Measurements from ENCODE around the gene ACSF3. TPM values are rescaled to one million over a fixed set of nuclear protein-coding genes. Genes with fewer than 3 reads are reported as not detected.

Gene ACSF3
- total RNA-seq, 1 experiment from 2014 or later = 74.5 TPM

- Histone ChIP-seq H3K9me3 (ENCODE audit: control insufficient read depth in 1 of 2, insufficient read depth in 1 of 2, low read depth in 1 of 2, low read length in 2 of 2) (peaks cover 0 to 15% of the 10 kb centered on the region in 2 experiments; a peak in 1 of 4 replicates), H3K4me3 (replicated peaks in 1 of 2; ENCODE audit: low read depth in 1 of 2, low read length in 2 of 2) (no peak overlapping the region), H3K36me3 (ENCODE audit: control insufficient read depth in 1 of 2, insufficient read depth in 2 of 2, low read length in 2 of 2) (no peaks in the 10 kb centered on the region), H2AFZ (ENCODE audit: low read depth, low read length, poor library complexity, severe bottlenecking) (no peak overlapping the region), H4K20me1 (ENCODE audit: insufficient read depth) (no peaks in the 10 kb centered on the region), H3K9ac (ENCODE audit: low read length) (no peak overlapping the region), H3K79me2 (ENCODE audit: insufficient read depth, low read length) (no peaks in the 10 kb centered on the region), H3K27me3 (ENCODE audit: insufficient read depth, low read length) (no peaks in the 10 kb centered on the region), H3K27ac (ENCODE audit: low read depth, low read length) (no peak overlapping the region; the same call in 1 of the 2 replicates), H3K9me2 (ENCODE audit: insufficient read depth) (no peaks in the 10 kb centered on the region), H3K4me1 (ENCODE audit: control insufficient read depth in 1 of 2, insufficient read depth in 2 of 2, low read length in 2 of 2) (no peaks in the 10 kb centered on the region; a peak in 1 of 4 replicates), H3K4me2 (ENCODE audit: low read length) (no peak overlapping the region)
- TF ChIP-seq SRF (IDR thresholded peaks at IDR 0.05; ENCODE audit: low read depth) (no peak), ELF1 (IDR thresholded peaks at IDR 0.05; ENCODE audit: borderline replicate concordance, low read depth) (no peak), FOSL1 (IDR thresholded peaks at IDR 0.05; ENCODE audit: low read depth) (no peak), CEBPB (IDR thresholded peaks at IDR 0.05; ENCODE audit: low read depth) (no peak), EGR1 (IDR thresholded peaks at IDR 0.05; ENCODE audit: low read depth) (no peak), RAD21 (IDR thresholded peaks at IDR 0.05; ENCODE audit: low read depth) (no peak), TCF7L2 (IDR thresholded peaks at IDR 0.05; ENCODE audit: borderline replicate concordance, extremely low read depth, insufficient read depth, insufficient read length) (no peak), CBX3 (IDR thresholded peaks at IDR 0.05; ENCODE audit: low read depth) (no peak), EZH2phosphoT487 (IDR thresholded peaks at IDR 0.05; ENCODE audit: borderline replicate concordance) (no peak), YY1 (IDR thresholded peaks at IDR 0.05; ENCODE audit: extremely low read depth, insufficient replicate concordance, low read depth, low read length) (no peak), ZBTB33 (IDR thresholded peaks at IDR 0.05; ENCODE audit: extremely low read depth, insufficient replicate concordance, low read length) (no peak), SP1 (IDR thresholded peaks at IDR 0.05; ENCODE audit: low read depth) (no peak), ZFX (IDR thresholded peaks at IDR 0.05) (no peak), EZH2 (IDR thresholded peaks at IDR 0.05) (no peak), POLR2A (IDR thresholded peaks at IDR 0.05; ENCODE audit: borderline replicate concordance, extremely low read depth, insufficient read depth, insufficient read length) (no peak), JUND (IDR thresholded peaks at IDR 0.05) (no peak), CTCF (IDR thresholded peaks at IDR 0.05 in 2 of 3, conservative IDR thresholded peaks at IDR 0.05 in 1 of 3; ENCODE audit: borderline replicate concordance in 1 of 3, insufficient read depth in 1 of 3, low read depth in 2 of 3, low read length in 2 of 3) (no peak)
- TF ChIP-seq, protein P1, sequence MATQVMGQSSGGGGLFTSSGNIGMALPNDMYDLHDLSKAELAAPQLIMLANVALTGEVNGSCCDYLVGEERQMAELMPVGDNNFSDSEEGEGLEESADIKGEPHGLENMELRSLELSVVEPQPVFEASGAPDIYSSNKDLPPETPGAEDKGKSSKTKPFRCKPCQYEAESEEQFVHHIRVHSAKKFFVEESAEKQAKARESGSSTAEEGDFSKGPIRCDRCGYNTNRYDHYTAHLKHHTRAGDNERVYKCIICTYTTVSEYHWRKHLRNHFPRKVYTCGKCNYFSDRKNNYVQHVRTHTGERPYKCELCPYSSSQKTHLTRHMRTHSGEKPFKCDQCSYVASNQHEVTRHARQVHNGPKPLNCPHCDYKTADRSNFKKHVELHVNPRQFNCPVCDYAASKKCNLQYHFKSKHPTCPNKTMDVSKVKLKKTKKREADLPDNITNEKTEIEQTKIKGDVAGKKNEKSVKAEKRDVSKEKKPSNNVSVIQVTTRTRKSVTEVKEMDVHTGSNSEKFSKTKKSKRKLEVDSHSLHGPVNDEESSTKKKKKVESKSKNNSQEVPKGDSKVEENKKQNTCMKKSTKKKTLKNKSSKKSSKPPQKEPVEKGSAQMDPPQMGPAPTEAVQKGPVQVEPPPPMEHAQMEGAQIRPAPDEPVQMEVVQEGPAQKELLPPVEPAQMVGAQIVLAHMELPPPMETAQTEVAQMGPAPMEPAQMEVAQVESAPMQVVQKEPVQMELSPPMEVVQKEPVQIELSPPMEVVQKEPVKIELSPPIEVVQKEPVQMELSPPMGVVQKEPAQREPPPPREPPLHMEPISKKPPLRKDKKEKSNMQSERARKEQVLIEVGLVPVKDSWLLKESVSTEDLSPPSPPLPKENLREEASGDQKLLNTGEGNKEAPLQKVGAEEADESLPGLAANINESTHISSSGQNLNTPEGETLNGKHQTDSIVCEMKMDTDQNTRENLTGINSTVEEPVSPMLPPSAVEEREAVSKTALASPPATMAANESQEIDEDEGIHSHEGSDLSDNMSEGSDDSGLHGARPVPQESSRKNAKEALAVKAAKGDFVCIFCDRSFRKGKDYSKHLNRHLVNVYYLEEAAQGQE (IDR thresholded peaks at IDR 0.05; ENCODE audit: low read depth) = no peak
- TF ChIP-seq, protein P2, sequence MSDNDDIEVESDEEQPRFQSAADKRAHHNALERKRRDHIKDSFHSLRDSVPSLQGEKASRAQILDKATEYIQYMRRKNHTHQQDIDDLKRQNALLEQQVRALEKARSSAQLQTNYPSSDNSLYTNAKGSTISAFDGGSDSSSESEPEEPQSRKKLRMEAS (IDR thresholded peaks at IDR 0.05) = no peak
- no peak for ATAC-seq
- ChIA-PET POLR2A (no interaction called here), CTCF (interaction anchor here (0.6 kb wide), 1 partner anchor 52 kb away, joined by 3 read pairs; no protein-coding TSS in a partner anchor), RAD21 (ENCODE audit: low non-redundant PET in 1 of 2, low total read pairs in 2 of 2, uncharacterized antibody in 2 of 2, unreplicated experiment in 2 of 2) (no interaction called here)
- intact Hi-C loops (cut with micrococcal nuclease) = no loop called here
- BruUV-seq (replicated peaks) = no TSS peak
- DNase-seq (ENCODE audit: low read depth, low spot score) = no peak
Observed at GRCh38 chr16:89159850-89160354, 66.2 kb downstream of the ACSF3 start.
